ENCODE measurements around the gene F3. TPM values are rescaled to one million over a fixed set of nuclear protein-coding genes. Genes with fewer than 3 reads are reported as not detected.

The F3 gene
- total RNA-seq, 1 experiment from 2014 or later, result 7.8 TPM

- no peak for TF ChIP-seq ERG (CRISPR knock-in tag; IDR thresholded peaks at IDR 0.05)
- no peak for TF ChIP-seq JAZF1 (CRISPR knock-in tag; IDR thresholded peaks at IDR 0.05)
- no peak for TF ChIP-seq CBFB (CRISPR knock-in tag; IDR thresholded peaks at IDR 0.05; ENCODE audit: low read depth)
- no peak for TF ChIP-seq MXD4 (CRISPR knock-in tag; IDR thresholded peaks at IDR 0.05; ENCODE audit: borderline replicate concordance)
- no peak for TF ChIP-seq ZNF317 (CRISPR knock-in tag; IDR thresholded peaks at IDR 0.05; ENCODE audit: borderline replicate concordance, low read depth)
- TF ChIP-seq CTCF (IDR thresholded peaks at IDR 0.05), result no peak
- no peak for TF ChIP-seq IRF1 (CRISPR knock-in tag; IDR thresholded peaks at IDR 0.05)
Measured at GRCh38 chr1:94543893-94544635, 2.5 kb upstream of the F3 start (continued).

- peaks cover 9% of the 10 kb centered on the region; the same call in 1 of the 2 replicates for H3K9me3 Mint-ChIP-seq
- no peak for ATAC-seq
- H3K27ac Mint-ChIP-seq, result no peak overlapping the region
- peaks cover 7% of the 10 kb centered on the region; the same call in 1 of the 2 replicates for H3K36me3 Mint-ChIP-seq
- peak overlapping the region; percentile 89 for H3K4me3 Mint-ChIP-seq
- peaks cover 47% of the 10 kb centered on the region for H3K4me1 Mint-ChIP-seq
- H3K27me3 Mint-ChIP-seq (ENCODE audit: low read depth), result peaks cover 34% of the 10 kb centered on the region
- ChIA-PET CTCF (interaction anchor here (0.9 to 2.0 kb wide), 4 partner anchors 9 to 62 kb away, joined by 3 to 6 read pairs (median 3); no protein-coding TSS in a partner anchor), POLR2A (no interaction called here)
- no peak for DNase-seq (ENCODE audit: low spot score)
- no peak for TF ChIP-seq CREB1 (CRISPR knock-in tag; IDR thresholded peaks at IDR 0.05)
- TF ChIP-seq AFF4 (CRISPR knock-in tag; IDR thresholded peaks at IDR 0.05; ENCODE audit: borderline replicate concordance), result no peak
- TF ChIP-seq GRHL2 (CRISPR knock-in tag; IDR thresholded peaks at IDR 0.05; ENCODE audit: insufficient replicate concordance, severe bottlenecking), result no peak
- no peak for TF ChIP-seq ZNF121 (CRISPR knock-in tag; IDR thresholded peaks at IDR 0.05)
- TF ChIP-seq STAT6 (CRISPR knock-in tag; conservative IDR thresholded peaks at IDR 0.05; ENCODE audit: low read depth), result no peak
Measured at GRCh38 chr1:94543001-94543400, 1.4 kb upstream of the F3 start.

Data from WTC11 (cell line).